Measurements from ENCODE around the gene FAM168A.

FAM168A gene

DNA sequence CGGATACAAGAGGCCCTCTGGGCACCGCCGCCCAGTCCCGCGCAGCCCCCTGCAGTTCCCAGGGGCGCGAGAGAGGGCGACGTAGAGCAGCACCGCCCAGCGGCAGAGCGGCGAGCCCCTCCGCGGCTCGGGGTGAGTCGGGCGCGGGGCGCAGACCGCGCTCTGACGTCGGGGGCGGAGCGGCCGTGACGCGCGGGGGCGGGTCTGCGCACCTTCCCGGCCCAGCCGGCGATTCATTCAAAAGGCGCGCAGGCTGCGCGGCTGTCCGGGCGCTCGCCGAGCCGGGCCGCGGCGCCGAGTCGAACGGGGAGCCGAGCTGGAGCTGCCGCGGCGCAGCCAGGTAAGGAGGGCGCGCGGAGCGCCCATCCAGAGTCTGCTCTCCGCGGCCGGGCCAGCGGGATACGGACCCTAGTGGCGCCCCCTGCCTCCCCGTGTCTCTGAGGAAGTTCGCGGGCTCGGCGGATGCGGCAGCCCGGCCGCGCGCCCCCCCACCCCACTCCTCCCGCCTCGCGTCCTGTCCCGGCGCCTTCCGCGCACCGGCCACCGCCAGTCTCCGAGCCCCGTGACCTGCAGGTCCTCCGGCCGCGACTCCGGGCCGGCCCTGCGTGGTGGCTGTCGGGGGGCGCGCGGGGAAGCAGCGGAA lies 221.6 kb downstream of the FAM168A start, which contains the start of gene RELT:
Gene RELT (plus strand): TSS at position 240 of the 643 bp plus-strand sequence. CDS start 12,738 bp downstream, outside the sequence.
- Histone ChIP-seq H3K4me3 (ENCODE audit: insufficient read depth, low read length, poor library complexity, severe bottlenecking) (peak within 1 kb of the TSS; percentile 88), H3K9me2 (replicated peaks; ENCODE audit: insufficient read depth, low read length) (no peaks in the 10 kb centered on the region), H3F3A (ENCODE audit: insufficient read depth) (no peaks in the 10 kb centered on the region), H3K27ac (ENCODE audit: low read depth, low read length) (peak within 1 kb of the TSS; percentile 65), H3K9me3 (ENCODE audit: insufficient read depth, low read length) (no peaks in the 10 kb centered on the region), H2AFZ (ENCODE audit: low read depth, low read length, severe bottlenecking) (peak within 1 kb of the TSS; percentile 44), H3K9ac (ENCODE audit: low read length) (peak within 1 kb of the TSS; percentile 99), H3K4me2 (ENCODE audit: low read depth, low read length, poor library complexity, severe bottlenecking) (peak within 1 kb of the TSS; percentile 67), H3K79me2 (ENCODE audit: insufficient read depth, low read length) (peaks cover 47% of the 10 kb centered on the region), H4K20me1 (ENCODE audit: low read depth, low read length) (no peaks in the 10 kb centered on the region; the same call in 1 of the 2 replicates), H3K36me3 (ENCODE audit: low read length) (no peaks in the 10 kb centered on the region), H3K27me3 (ENCODE audit: low read length) (no peaks in the 10 kb centered on the region)
- TF ChIP-seq EZH2phosphoT487 (conservative IDR thresholded peaks at IDR 0.05; ENCODE audit: low read length) = no peak
- TF ChIP-seq CTCF (IDR thresholded peaks at IDR 0.05; ENCODE audit: insufficient read depth, low read length, poor library complexity, severe bottlenecking) = peak; percentile 78

DNA sequence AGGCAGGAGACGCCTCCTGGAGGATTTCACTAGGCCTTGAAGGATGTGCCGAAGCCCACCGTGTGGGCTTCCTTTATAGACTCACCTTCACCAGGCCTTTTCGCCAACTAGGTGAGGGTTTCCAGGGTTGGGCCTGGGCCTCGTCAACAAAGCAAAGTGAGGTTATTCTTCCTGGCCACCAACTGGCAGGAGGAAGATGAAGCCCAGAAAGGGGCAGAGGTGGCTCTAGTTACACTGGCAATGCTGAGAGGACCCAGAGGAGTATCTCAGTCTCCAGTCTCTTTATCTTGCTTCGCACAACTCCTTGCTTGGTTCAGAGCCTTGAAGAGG lies 222.1 kb downstream of the FAM168A start:
- Histone ChIP-seq H3K9me3 (ENCODE audit: insufficient read depth, low read length) (no peaks in the 10 kb centered on the region), H3K36me3 (ENCODE audit: low read length) (no peaks in the 10 kb centered on the region), H3K9ac (ENCODE audit: low read length) (peak overlapping the region; percentile 99), H3K4me3 (ENCODE audit: insufficient read depth, low read length, poor library complexity, severe bottlenecking) (no peak overlapping the region), H3K9me2 (replicated peaks; ENCODE audit: insufficient read depth, low read length) (no peaks in the 10 kb centered on the region), H3K79me2 (ENCODE audit: insufficient read depth, low read length) (peaks cover 43% of the 10 kb centered on the region), H3K27me3 (ENCODE audit: low read length) (no peaks in the 10 kb centered on the region), H3K27ac (ENCODE audit: low read depth, low read length) (no peak overlapping the region; the same call in 1 of the 2 replicates), H3K4me2 (ENCODE audit: low read depth, low read length, poor library complexity, severe bottlenecking) (peak overlapping the region; percentile 14), H4K20me1 (ENCODE audit: low read depth, low read length) (no peaks in the 10 kb centered on the region; the same call in 1 of the 2 replicates), H2AFZ (ENCODE audit: low read depth, low read length, severe bottlenecking) (peak overlapping the region; percentile 44), H3F3A (ENCODE audit: insufficient read depth) (no peaks in the 10 kb centered on the region)
- TF ChIP-seq EZH2phosphoT487 (conservative IDR thresholded peaks at IDR 0.05; ENCODE audit: low read length) = no peak
- no peak for TF ChIP-seq CTCF (IDR thresholded peaks at IDR 0.05; ENCODE audit: insufficient read depth, low read length, poor library complexity, severe bottlenecking)

GRCh38 chr11:73374151-73374550 lies 223.8 kb downstream of the FAM168A start:
- Histone ChIP-seq H3K4me3 (ENCODE audit: insufficient read depth, low read length, poor library complexity, severe bottlenecking) (no peak overlapping the region), H3K9me2 (replicated peaks; ENCODE audit: insufficient read depth, low read length) (no peaks in the 10 kb centered on the region), H3K79me2 (ENCODE audit: insufficient read depth, low read length) (peaks cover 27% of the 10 kb centered on the region), H4K20me1 (ENCODE audit: low read depth, low read length) (no peaks in the 10 kb centered on the region; the same call in 1 of the 2 replicates), H3K36me3 (ENCODE audit: low read length) (no peaks in the 10 kb centered on the region), H2AFZ (ENCODE audit: low read depth, low read length, severe bottlenecking) (no peak overlapping the region), H3K9ac (ENCODE audit: low read length) (no peak overlapping the region), H3K4me2 (ENCODE audit: low read depth, low read length, poor library complexity, severe bottlenecking) (no peak overlapping the region), H3K27me3 (ENCODE audit: low read length) (no peaks in the 10 kb centered on the region), H3K9me3 (ENCODE audit: insufficient read depth, low read length) (no peaks in the 10 kb centered on the region), H3K27ac (ENCODE audit: low read depth, low read length) (no peak overlapping the region), H3F3A (ENCODE audit: insufficient read depth) (no peaks in the 10 kb centered on the region)
- TF ChIP-seq CTCF (IDR thresholded peaks at IDR 0.05; ENCODE audit: insufficient read depth, low read length, poor library complexity, severe bottlenecking) (no peak), EZH2phosphoT487 (conservative IDR thresholded peaks at IDR 0.05; ENCODE audit: low read length) (no peak)
